Measurements from ENCODE around the gene SLC30A1.

SLC30A1 gene

GRCh38 chr1:211595419-211595818 is 16.5 kb upstream of the SLC30A1 start:
- H3K79me1 ChIP-seq (ENCODE audit: low read length): peaks cover 1% of the 10 kb centered on the region
- no peak overlapping the region for H2BK120ac ChIP-seq (ENCODE audit: insufficient read depth, low read length, poor library complexity)
- no peak overlapping the region for H2AFZ ChIP-seq (ENCODE audit: insufficient read depth, low read length, poor library complexity)
- H2BK12ac ChIP-seq (ENCODE audit: low read length): no peak overlapping the region
- DNase-seq: no peak
- peaks cover 0 to 4% of the 10 kb centered on the region in 2 experiments for H3K4me1 ChIP-seq (ENCODE audit: control insufficient read depth in 1 of 2, insufficient read depth in 2 of 2, low read length in 2 of 2)
- H3K4me2 ChIP-seq (ENCODE audit: low read length): no peak overlapping the region
- no peak overlapping the region for H3K23ac ChIP-seq (ENCODE audit: low read length)
- H3K18ac ChIP-seq (ENCODE audit: low read length): no peak overlapping the region
- H3K27ac ChIP-seq (ENCODE audit: low read depth, low read length): no peak overlapping the region
- H3K9me3 ChIP-seq (ENCODE audit: insufficient read depth, low read depth, low read length): no peaks in the 10 kb centered on the region
- no peak overlapping the region for H3K14ac ChIP-seq (ENCODE audit: low read length)
- H4K91ac ChIP-seq (ENCODE audit: low read depth, low read length): no peak overlapping the region
- no peak overlapping the region for H3K4ac ChIP-seq (ENCODE audit: low read depth, low read length)
- no peaks in the 10 kb centered on the region for H3K36me3 ChIP-seq (ENCODE audit: control insufficient read depth in 1 of 2, insufficient read depth in 2 of 2, low read length in 2 of 2)
- H3K9ac ChIP-seq (ENCODE audit: low read length): no peak overlapping the region
- H3K79me2 ChIP-seq (ENCODE audit: control insufficient read depth, insufficient read depth, low read length, poor library complexity): no peaks in the 10 kb centered on the region
- no peak overlapping the region for H4K12ac ChIP-seq (ENCODE audit: low read depth, low read length)
- no peak overlapping the region for H3K4me3 ChIP-seq (ENCODE audit: low read depth, low read length)
- H2BK5ac ChIP-seq (ENCODE audit: low read depth, low read length, poor library complexity): no peak overlapping the region
- no peak overlapping the region for H4K8ac ChIP-seq (ENCODE audit: low read depth, low read length)
- no peak overlapping the region for H2AK5ac ChIP-seq (ENCODE audit: low read length)
- no peaks in the 10 kb centered on the region for H3K27me3 ChIP-seq (ENCODE audit: insufficient read depth, low read length)

- Histone ChIP-seq H2BK120ac (ENCODE audit: insufficient read depth, low read length, poor library complexity) (peak overlapping the region; percentile 68), H2BK5ac (ENCODE audit: low read depth, low read length, poor library complexity) (no peak overlapping the region), H3K79me2 (ENCODE audit: control insufficient read depth, insufficient read depth, low read length, poor library complexity) (no peaks in the 10 kb centered on the region), H2BK12ac (ENCODE audit: low read length) (no peak overlapping the region), H3K4ac (ENCODE audit: low read depth, low read length) (no peak overlapping the region), H3K79me1 (ENCODE audit: low read length) (peaks cover 6% of the 10 kb centered on the region), H3K9me3 (ENCODE audit: insufficient read depth, low read depth, low read length) (no peaks in the 10 kb centered on the region), H3K27me3 (ENCODE audit: insufficient read depth, low read length) (no peaks in the 10 kb centered on the region), H2AK5ac (ENCODE audit: low read length) (no peak overlapping the region), H3K27ac (ENCODE audit: low read depth, low read length) (peak overlapping the region; percentile 16), H3K4me3 (ENCODE audit: low read depth, low read length) (no peak overlapping the region), H3K4me1 (ENCODE audit: control insufficient read depth in 1 of 2, insufficient read depth in 2 of 2, low read length in 2 of 2) (peaks cover 0 to 7% of the 10 kb centered on the region in 2 experiments), H3K9ac (ENCODE audit: low read length) (no peak overlapping the region), H3K4me2 (ENCODE audit: low read length) (peak overlapping the region; percentile 33), H4K8ac (ENCODE audit: low read depth, low read length) (no peak overlapping the region), H3K18ac (ENCODE audit: low read length) (no peak overlapping the region), H3K23ac (ENCODE audit: low read length) (no peak overlapping the region), H2AFZ (ENCODE audit: insufficient read depth, low read length, poor library complexity) (no peak overlapping the region), H3K14ac (ENCODE audit: low read length) (no peak overlapping the region), H4K91ac (ENCODE audit: low read depth, low read length) (no peak overlapping the region), H3K36me3 (ENCODE audit: control insufficient read depth in 1 of 2, insufficient read depth in 2 of 2, low read length in 2 of 2) (no peaks in the 10 kb centered on the region), H4K12ac (ENCODE audit: low read depth, low read length) (no peak overlapping the region)
- peak in 1 of 2 donors; percentile 58 for DNase-seq
- WGBS (ENCODE audit: extremely low coverage, insufficient coverage, insufficient read length): no CpG with 5 or more reads among the region's 5 CpGs
Observed at GRCh38 chr1:211591980-211592493, 13.1 kb upstream of the SLC30A1 start.

GRCh38 chr1:211589782-211590721 is 11.1 kb upstream of the SLC30A1 start:
- Histone ChIP-seq H2BK120ac (ENCODE audit: insufficient read depth, low read length, poor library complexity) (no peak overlapping the region), H2BK12ac (ENCODE audit: low read length) (no peak overlapping the region), H2AK5ac (ENCODE audit: low read length) (no peak overlapping the region), H3K79me1 (ENCODE audit: low read length) (peaks cover 6% of the 10 kb centered on the region), H4K8ac (ENCODE audit: low read depth, low read length) (no peak overlapping the region), H3K4me3 (ENCODE audit: low read depth, low read length) (no peak overlapping the region), H3K18ac (ENCODE audit: low read length) (no peak overlapping the region), H4K12ac (ENCODE audit: low read depth, low read length) (no peak overlapping the region), H3K79me2 (ENCODE audit: control insufficient read depth, insufficient read depth, low read length, poor library complexity) (no peaks in the 10 kb centered on the region), H3K27ac (ENCODE audit: low read depth, low read length) (no peak overlapping the region), H3K9ac (ENCODE audit: low read length) (no peak overlapping the region), H3K4me1 (ENCODE audit: control insufficient read depth in 1 of 2, insufficient read depth in 2 of 2, low read length in 2 of 2) (peaks cover 0 to 7% of the 10 kb centered on the region in 2 experiments), H3K23ac (ENCODE audit: low read length) (no peak overlapping the region), H3K27me3 (ENCODE audit: insufficient read depth, low read length) (no peaks in the 10 kb centered on the region), H3K14ac (ENCODE audit: low read length) (no peak overlapping the region), H3K36me3 (ENCODE audit: control insufficient read depth in 1 of 2, insufficient read depth in 2 of 2, low read length in 2 of 2) (no peaks in the 10 kb centered on the region), H2AFZ (ENCODE audit: insufficient read depth, low read length, poor library complexity) (no peak overlapping the region), H2BK5ac (ENCODE audit: low read depth, low read length, poor library complexity) (no peak overlapping the region), H4K91ac (ENCODE audit: low read depth, low read length) (no peak overlapping the region), H3K4me2 (ENCODE audit: low read length) (no peak overlapping the region), H3K4ac (ENCODE audit: low read depth, low read length) (no peak overlapping the region), H3K9me3 (ENCODE audit: insufficient read depth, low read depth, low read length) (no peaks in the 10 kb centered on the region)
- DNase-seq: no peak
- no CpG with 5 or more reads among the region's 6 CpGs for WGBS (ENCODE audit: extremely low coverage, insufficient coverage, insufficient read length)

GRCh38 chr1:211588711-211589110 is 9.8 kb upstream of the SLC30A1 start:
- no peak overlapping the region for H3K14ac ChIP-seq (ENCODE audit: low read length)
- no peaks in the 10 kb centered on the region for H3K9me3 ChIP-seq (ENCODE audit: insufficient read depth, low read depth, low read length)
- H3K4me1 ChIP-seq (ENCODE audit: control insufficient read depth in 1 of 2, insufficient read depth in 2 of 2, low read length in 2 of 2): peaks cover 6 to 12% of the 10 kb centered on the region in 2 experiments
- H3K18ac ChIP-seq (ENCODE audit: low read length): no peak overlapping the region
- no peak overlapping the region for H2AFZ ChIP-seq (ENCODE audit: insufficient read depth, low read length, poor library complexity)
- H2AK5ac ChIP-seq (ENCODE audit: low read length): no peak overlapping the region
- H3K36me3 ChIP-seq (ENCODE audit: control insufficient read depth in 1 of 2, insufficient read depth in 2 of 2, low read length in 2 of 2): no peaks in the 10 kb centered on the region
- H2BK5ac ChIP-seq (ENCODE audit: low read depth, low read length, poor library complexity): no peak overlapping the region
- H2BK120ac ChIP-seq (ENCODE audit: insufficient read depth, low read length, poor library complexity): no peak overlapping the region
- H3K4me2 ChIP-seq (ENCODE audit: low read length): no peak overlapping the region
- H4K12ac ChIP-seq (ENCODE audit: low read depth, low read length): no peak overlapping the region
- no peak overlapping the region for H3K4me3 ChIP-seq (ENCODE audit: low read depth, low read length)
- no peak for DNase-seq
- no peak overlapping the region for H2BK12ac ChIP-seq (ENCODE audit: low read length)
- no peak overlapping the region for H4K8ac ChIP-seq (ENCODE audit: low read depth, low read length)
- H3K79me1 ChIP-seq (ENCODE audit: low read length): peaks cover 10% of the 10 kb centered on the region
- no peak overlapping the region for H3K27ac ChIP-seq (ENCODE audit: low read depth, low read length)
- WGBS (ENCODE audit: extremely low coverage, insufficient coverage, insufficient read length): no CpG with 5 or more reads among the region's 4 CpGs
- peaks cover under 1% of the 10 kb centered on the region for H3K79me2 ChIP-seq (ENCODE audit: control insufficient read depth, insufficient read depth, low read length, poor library complexity)
- H3K27me3 ChIP-seq (ENCODE audit: insufficient read depth, low read length): no peaks in the 10 kb centered on the region
- H3K9ac ChIP-seq (ENCODE audit: low read length): no peak overlapping the region
- H3K23ac ChIP-seq (ENCODE audit: low read length): no peak overlapping the region
- H3K4ac ChIP-seq (ENCODE audit: low read depth, low read length): no peak overlapping the region
- no peak overlapping the region for H4K91ac ChIP-seq (ENCODE audit: low read depth, low read length)
